ENCODE measurements around the gene LIME1.

Gene LIME1

GRCh38 chr20:63696628-63697356 is 39.7 kb upstream of the LIME1 start, which contains the start of gene TNFRSF6B:
TNFRSF6B (plus strand) TSS chr20:63696652; CDS start chr20:63696768, 116 bp downstream.
- in situ Hi-C loops (cut with MboI; ENCODE audit: low pct_unique_long_range_greater_than_20kb, low sequenced_read_pairs): no loop called here
- no peak for DNase-seq

DNA sequence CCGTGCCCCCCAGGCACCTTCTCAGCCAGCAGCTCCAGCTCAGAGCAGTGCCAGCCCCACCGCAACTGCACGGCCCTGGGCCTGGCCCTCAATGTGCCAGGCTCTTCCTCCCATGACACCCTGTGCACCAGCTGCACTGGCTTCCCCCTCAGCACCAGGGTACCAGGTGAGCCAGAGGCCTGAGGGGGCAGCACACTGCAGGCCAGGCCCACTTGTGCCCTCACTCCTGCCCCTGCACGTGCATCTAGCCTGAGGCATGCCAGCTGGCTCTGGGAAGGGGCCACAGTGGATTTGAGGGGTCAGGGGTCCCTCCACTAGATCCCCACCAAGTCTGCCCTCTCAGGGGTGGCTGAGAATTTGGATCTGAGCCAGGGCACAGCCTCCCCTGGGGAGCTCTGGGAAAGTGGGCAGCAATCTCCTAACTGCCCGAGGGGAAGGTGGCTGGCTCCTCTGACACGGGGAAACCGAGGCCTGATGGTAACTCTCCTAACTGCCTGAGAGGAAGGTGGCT is 39.1 kb upstream of the LIME1 start:
- in situ Hi-C loops (cut with MboI; ENCODE audit: low pct_unique_long_range_greater_than_20kb, low sequenced_read_pairs): no loop called here

DNA sequence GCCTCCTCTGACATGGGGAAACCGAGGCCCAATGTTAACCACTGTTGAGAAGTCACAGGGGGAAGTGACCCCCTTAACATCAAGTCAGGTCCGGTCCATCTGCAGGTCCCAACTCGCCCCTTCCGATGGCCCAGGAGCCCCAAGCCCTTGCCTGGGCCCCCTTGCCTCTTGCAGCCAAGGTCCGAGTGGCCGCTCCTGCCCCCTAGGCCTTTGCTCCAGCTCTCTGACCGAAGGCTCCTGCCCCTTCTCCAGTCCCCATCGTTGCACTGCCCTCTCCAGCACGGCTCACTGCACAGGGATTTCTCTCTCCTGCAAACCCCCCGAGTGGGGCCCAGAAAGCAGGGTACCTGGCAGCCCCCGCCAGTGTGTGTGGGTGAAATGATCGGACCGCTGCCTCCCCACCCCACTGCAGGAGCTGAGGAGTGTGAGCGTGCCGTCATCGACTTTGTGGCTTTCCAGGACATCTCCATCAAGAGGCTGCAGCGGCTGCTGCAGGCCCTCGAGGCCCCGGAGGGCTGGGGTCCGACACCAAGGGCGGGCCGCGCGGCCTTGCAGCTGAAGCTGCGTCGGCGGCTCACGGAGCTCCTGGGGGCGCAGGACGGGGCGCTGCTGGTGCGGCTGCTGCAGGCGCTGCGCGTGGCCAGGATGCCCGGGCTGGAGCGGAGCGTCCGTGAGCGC is 38.5 kb upstream of the LIME1 start:
- in situ Hi-C loops (cut with MboI; ENCODE audit: low pct_unique_long_range_greater_than_20kb, low sequenced_read_pairs): no loop called here

More for the DNA sequence above, 39.1 kb upstream of the LIME1 start:
- DNase-seq: no peak

GRCh38 chr20:63698739-63699465 is 37.6 kb upstream of the LIME1 start:
- in situ Hi-C loops (cut with MboI; ENCODE audit: low pct_unique_long_range_greater_than_20kb, low sequenced_read_pairs): no loop called here

More for the DNA sequence above, 38.5 kb upstream of the LIME1 start:
- no peak for DNase-seq

GRCh38 chr20:63699466-63700198 is 36.8 kb upstream of the LIME1 start:
- in situ Hi-C loops (cut with MboI; ENCODE audit: low pct_unique_long_range_greater_than_20kb, low sequenced_read_pairs): no loop called here
- DNase-seq: no peak

More at GRCh38 chr20:63698739-63699465, 37.6 kb upstream of the LIME1 start:
- DNase-seq: no peak

DNA sequence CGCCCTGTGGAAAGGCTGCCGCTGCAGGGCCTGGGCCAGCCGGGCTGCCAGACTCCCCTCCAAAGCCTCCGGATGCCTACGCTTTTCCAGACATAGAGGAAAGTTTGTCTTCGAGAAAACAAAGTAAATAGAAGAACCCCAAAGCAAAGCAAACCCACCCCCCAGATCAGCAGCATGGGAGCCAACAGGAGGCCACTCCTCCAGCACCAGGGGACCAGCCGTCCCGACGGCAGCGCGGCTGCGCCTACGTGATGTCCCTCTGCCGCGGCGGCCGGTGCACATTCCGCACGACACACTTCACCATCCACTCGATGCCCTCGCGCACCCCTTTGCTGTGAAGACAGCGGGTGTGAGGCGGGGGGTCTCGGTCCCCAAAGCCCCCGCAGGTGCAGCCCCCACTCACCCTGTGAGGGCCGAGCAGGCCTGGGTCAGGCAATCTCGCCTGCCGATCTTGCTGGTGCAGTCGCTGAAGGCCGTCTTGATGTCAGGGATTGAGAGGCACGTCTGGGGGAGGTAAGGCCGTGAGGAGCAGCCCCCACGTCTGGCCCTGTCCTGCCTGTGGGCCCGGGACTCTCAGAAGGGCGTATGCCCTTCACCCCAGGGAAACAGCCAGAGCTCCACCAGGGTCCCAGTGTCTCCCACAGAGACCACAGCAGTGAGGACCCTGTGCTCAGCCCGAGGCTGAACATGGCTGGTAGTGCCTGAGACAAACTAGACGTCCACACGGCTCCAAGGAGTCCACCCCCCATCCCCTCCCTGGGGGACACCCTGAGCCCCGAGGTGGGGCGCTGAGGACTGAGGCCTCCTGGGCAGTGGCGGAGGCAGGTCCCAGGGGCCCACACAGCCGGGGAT is 36.0 kb upstream of the LIME1 start:
- no peak for DNase-seq
- in situ Hi-C loops (cut with MboI; ENCODE audit: low pct_unique_long_range_greater_than_20kb, low sequenced_read_pairs): no loop called here

DNA sequence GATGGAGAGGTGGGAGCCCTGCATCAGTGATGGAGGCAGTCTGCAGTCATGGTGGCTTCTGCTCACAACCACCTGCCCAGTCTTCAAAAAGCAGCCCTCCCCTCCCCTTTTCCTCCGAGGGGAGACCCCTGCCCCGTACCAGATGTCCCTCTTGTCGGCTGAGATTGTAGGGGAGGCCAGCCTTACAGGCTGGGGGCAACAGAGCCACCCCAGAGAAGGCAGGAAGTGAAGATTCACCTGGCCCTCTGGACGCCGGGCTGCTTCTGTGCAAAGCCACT is 35.5 kb upstream of the LIME1 start:
- in situ Hi-C loops (cut with MboI; ENCODE audit: low pct_unique_long_range_greater_than_20kb, low sequenced_read_pairs): no loop called here
- no peak for DNase-seq

DNA sequence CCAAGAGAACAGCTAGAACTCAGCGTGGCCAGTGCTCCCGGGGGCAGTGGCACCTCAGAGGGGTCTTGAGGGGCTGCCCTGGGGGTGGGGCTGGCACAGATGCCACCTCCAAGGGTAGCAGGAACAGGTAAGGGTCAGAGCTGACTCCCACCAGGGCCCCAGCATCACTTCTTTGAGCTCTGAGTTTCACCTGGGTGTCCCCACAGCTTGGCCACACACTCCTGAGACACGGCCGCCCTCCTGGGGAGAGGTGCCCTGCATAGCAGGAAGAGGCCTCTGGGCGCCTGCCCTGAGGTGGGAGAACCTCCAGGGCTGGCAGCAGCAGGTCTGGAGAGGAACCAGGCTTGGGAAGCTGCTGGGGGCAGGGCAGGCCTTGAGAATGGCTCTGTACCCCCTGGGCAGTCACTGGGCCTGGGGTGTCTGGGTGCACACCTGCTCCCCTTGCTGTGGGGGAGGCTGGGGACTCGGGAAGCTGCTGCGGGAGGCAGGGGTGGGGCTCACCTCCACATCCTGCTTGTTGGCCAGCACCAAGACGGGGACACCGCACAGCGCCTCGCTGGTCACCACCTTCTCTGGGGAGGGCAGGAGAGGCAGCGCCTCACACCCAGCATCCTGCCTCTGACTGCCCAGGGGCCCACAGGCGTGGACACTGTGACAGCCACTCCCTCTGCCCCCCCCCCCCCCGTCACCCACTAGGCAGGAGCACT is 35.0 kb upstream of the LIME1 start:
- in situ Hi-C loops (cut with MboI; ENCODE audit: low pct_unique_long_range_greater_than_20kb, low sequenced_read_pairs): no loop called here
- DNase-seq: no peak

- in situ Hi-C loops (cut with MboI; ENCODE audit: low pct_unique_long_range_greater_than_20kb, low sequenced_read_pairs): no loop called here
- DNase-seq: no peak
Measured at GRCh38 chr20:63702036-63702665, 34.3 kb upstream of the LIME1 start.

DNA sequence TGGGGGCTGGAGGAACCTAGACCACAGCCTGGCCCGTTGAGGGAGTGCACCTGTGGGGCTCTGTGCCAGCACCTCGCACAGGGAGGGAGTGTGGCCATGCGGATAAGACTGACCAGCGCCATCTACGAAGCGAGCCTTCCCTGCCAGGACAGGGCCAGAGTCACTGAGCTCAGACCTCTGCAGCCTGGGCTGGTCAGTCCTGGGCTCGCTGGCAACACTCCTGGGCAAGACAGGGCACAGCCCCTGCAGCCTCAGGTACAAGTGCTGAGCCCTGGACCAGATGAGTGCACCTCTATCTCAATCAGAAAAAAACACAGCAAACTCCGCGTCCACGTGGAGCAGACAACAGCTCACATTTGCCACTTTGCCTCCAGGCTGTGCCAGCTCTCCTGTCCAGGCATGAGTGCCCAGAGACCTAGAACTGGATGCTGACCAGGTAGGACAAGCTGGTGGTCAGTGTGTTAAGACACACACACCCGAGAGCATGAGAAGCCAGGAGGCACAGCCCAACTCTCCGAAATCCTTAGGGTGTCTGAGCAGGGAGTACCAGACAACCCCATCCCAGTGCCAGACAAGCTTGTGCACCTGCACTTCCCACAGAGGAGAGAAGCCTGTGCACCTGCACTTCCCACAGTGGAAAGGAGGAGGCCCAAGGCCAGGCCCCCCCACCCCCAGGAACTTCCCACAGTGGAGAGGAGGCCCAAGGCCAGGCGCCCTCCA is 33.6 kb upstream of the LIME1 start:
- in situ Hi-C loops (cut with MboI; ENCODE audit: low pct_unique_long_range_greater_than_20kb, low sequenced_read_pairs): no loop called here
- no peak for DNase-seq

DNA sequence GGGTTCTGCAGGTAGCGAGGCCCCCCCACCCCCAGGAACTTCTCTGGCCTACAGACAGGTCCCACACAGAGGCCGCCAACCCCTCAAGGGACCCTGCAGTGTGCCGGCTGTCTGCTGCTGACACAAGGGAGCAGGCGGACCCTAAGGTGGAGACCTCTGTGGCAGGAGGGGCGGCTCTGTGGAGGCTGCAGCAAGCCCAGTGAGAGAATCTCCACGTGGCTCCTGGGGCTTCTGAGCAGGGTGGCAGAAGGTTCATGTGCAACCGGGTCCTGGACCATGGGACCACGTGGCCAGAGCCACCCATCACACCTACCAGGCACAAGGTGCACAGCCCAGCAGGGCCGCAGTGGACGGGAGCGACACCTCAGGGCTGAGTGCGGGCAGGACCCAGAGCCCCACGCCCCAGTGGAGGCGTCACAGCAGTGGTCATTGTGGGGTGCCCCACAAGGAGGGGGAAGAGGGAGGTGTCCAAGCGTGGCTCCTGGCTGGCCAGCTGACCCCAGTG is 32.9 kb upstream of the LIME1 start:
- DNase-seq: no peak
- in situ Hi-C loops (cut with MboI; ENCODE audit: low pct_unique_long_range_greater_than_20kb, low sequenced_read_pairs): no loop called here

DNA sequence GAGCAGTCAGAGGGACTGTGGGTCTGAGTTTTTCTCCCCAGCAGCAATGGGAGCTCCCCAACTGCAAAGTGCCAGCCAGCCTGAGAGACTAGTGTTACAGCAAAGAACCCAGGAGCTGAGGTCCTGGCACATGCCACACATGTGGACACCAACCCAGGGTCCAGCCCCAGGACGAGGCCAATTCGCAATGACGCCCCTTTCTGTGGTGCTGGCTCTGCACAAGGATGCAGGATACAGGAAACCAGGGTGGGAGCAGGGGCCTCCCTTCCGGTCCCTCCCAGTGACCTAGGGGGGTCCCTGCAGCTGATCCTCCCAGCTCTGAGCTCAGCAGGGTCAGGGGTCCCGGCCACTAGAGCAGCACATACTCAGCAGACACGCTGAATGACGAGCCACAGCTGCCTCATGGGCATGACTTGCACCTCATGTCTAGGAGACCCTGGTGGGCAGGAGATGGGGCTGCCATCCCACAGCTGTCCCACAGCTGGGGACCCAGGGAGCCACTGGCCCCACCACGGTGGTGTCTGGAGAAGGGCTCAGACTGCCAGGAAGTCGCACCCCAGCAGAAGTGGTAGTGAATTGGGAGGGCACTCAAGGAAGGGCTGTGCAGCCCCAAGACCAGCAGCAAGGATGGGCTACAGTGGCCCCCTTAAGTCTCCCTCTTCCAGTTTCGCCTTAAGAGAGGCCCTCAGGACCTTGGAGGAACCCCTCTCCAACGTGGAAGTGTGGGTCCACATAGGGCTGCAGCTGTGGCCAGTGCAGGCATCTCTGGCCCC is 32.3 kb upstream of the LIME1 start:
- in situ Hi-C loops (cut with MboI; ENCODE audit: low pct_unique_long_range_greater_than_20kb, low sequenced_read_pairs): no loop called here

GRCh38 chr20:63704749-63705117 is 31.7 kb upstream of the LIME1 start:
- no peak for DNase-seq
- in situ Hi-C loops (cut with MboI; ENCODE audit: low pct_unique_long_range_greater_than_20kb, low sequenced_read_pairs): no loop called here

More for the DNA sequence above, 32.3 kb upstream of the LIME1 start:
- DNase-seq: no peak

- in situ Hi-C loops (cut with MboI; ENCODE audit: low pct_unique_long_range_greater_than_20kb, low sequenced_read_pairs): no loop called here
Measured at GRCh38 chr20:63705232-63706026, 31.0 kb upstream of the LIME1 start.

DNA sequence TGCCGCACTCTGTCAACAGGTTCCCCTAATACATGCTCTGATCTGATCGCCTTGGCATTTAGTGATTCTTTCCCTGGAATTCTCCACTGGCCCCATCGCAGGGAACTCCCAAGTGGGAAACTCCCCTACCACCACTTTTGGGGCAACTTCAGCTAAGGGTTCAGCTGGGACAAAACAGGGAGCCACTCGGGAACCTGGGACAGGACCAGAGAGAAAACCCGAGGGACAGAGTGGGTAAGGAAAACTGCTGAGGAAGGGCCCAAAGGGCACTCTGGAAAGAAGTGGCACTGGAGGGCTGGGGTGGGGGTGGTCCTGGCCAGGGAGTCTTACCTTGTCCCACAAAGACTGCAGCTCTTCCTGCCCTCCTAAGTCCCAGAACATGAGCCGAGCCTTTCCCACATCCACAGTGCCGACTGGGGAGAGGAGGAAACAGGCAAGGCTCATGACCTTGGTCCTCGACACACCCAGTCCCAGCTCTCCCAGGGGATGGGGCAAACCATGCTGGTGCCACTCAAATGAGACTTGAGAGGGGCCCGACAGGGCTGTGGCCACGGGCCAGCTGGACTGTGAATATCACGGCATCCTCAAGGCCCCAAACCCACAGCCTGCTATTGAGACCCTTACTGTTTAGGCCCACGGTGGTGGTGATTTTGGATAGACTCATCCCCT is 30.3 kb upstream of the LIME1 start:
- in situ Hi-C loops (cut with MboI; ENCODE audit: low pct_unique_long_range_greater_than_20kb, low sequenced_read_pairs): no loop called here

More at GRCh38 chr20:63705232-63706026, 31.0 kb upstream of the LIME1 start:
- no peak for DNase-seq

More for the DNA sequence above, 30.3 kb upstream of the LIME1 start:
- DNase-seq: no peak

Measured in KBM-7 (cell line).